GM13977 (cell line): ENCODE results near the gene HSD17B7.
"Not testable (repeated sequence)": the region's sequence is repeated elsewhere in the genome, so short reads cannot be mapped to it uniquely, and the experiment has no call there.

Source experiments
- DNase-seq: peaks from one replicate; pipeline ENCODE4 v3.0.0; 2012; ENCODE audit warnings: low spot score
- CTCF ChIP-seq: IDR thresholded peaks from 2 replicates; pipeline ENCODE4 v1.5.1; 2012; ENCODE audit warnings: mild to moderate bottlenecking, control low read depth; ENCODE audit not compliant: insufficient read depth; ENCODE audit errors: extremely low read depth, missing control alignments
- in situ Hi-C: fragments of 300-500 bp; cut with MboI; formaldehyde crosslinking; loops from one replicate; pipeline ENCODE4 v1.12.0; 2022; ENCODE audit warnings: low sequenced_read_pairs, low pct_unique_long_range_greater_than_20kb, mixed read lengths, inconsistent platforms; ENCODE audit not compliant: unreplicated experiment

Gene HSD17B7

GRCh38 chr1:162782671-162783070 lies 7.8 kb upstream of the HSD17B7 start:
- in situ Hi-C loops, result no loop called here
- no peak for DNase-seq

GRCh38 chr1:162784926-162785325 lies 5.6 kb upstream of the HSD17B7 start:
- in situ Hi-C loops, DNase-seq: not testable (repeated sequence)

More at GRCh38 chr1:162782671-162783070, 7.8 kb upstream of the HSD17B7 start:
- no peak for TF ChIP-seq CTCF

- in situ Hi-C loops, result not testable (repeated sequence)
Observed at GRCh38 chr1:162788783-162789182, 1.7 kb upstream of the HSD17B7 start.

GRCh38 chr1:162790985-162791357 lies 469 bp downstream of the HSD17B7 start:
- in situ Hi-C loops, DNase-seq: not testable (repeated sequence)

More at GRCh38 chr1:162788783-162789182, 1.7 kb upstream of the HSD17B7 start:
- not testable (repeated sequence) for DNase-seq

GRCh38 chr1:162794284-162794683 lies 3.8 kb downstream of the HSD17B7 start:
- DNase-seq, in situ Hi-C loops: not testable (repeated sequence)

GRCh38 chr1:162796617-162797279 lies 6.2 kb downstream of the HSD17B7 start:
- in situ Hi-C loops, DNase-seq: not testable (repeated sequence)

- peak; percentile 39 for TF ChIP-seq CTCF
- in situ Hi-C loops, DNase-seq: not testable (repeated sequence)
Observed at GRCh38 chr1:162799995-162800830, 9.7 kb downstream of the HSD17B7 start.

GRCh38 chr1:162807503-162807902 lies 17.0 kb downstream of the HSD17B7 start:
- DNase-seq, in situ Hi-C loops: not testable (repeated sequence)

- in situ Hi-C loops, DNase-seq: not testable (repeated sequence)
Observed at GRCh38 chr1:162812357-162812756, 21.9 kb downstream of the HSD17B7 start.

GRCh38 chr1:162818136-162818535 lies 27.6 kb downstream of the HSD17B7 start:
- in situ Hi-C loops, DNase-seq: not testable (repeated sequence)

GRCh38 chr1:162818666-162819065 lies 28.2 kb downstream of the HSD17B7 start:
- DNase-seq, in situ Hi-C loops: not testable (repeated sequence)
